HG02970 (cell line): ENCODE measurements around the gene CAV1.
"Not testable (repeated sequence)": the region's sequence is repeated elsewhere in the genome, so short reads cannot be mapped to it uniquely, and the experiment has no call there.

Experiments used
- ATAC-seq: cut with Tn5 transposase; IDR thresholded peaks from one replicate; pipeline ENCODE4 v1.9.1; 2021; ENCODE audit warnings: mild to moderate bottlenecking, moderate library complexity, moderate number of reproducible peaks; ENCODE audit not compliant: unreplicated experiment, low FRiP score

The CAV1 gene

GRCh38 chr7:116524609-116525297 is at the start of gene CAV1:
Gene CAV1, plus strand, starts transcription at chr7:116525036. Its CDS starts 27 bp downstream, at chr7:116525063.
- no peak for ATAC-seq

GRCh38 chr7:116477625-116478024 is 47.2 kb upstream of the CAV1 start:
- ATAC-seq = no peak

GRCh38 chr7:116478834-116479233 is 46.0 kb upstream of the CAV1 start:
- ATAC-seq = no peak

- ATAC-seq = no peak
These were observed 41.4 kb upstream of the CAV1 start for GRCh38 chr7:116483271-116483942.

- ATAC-seq = not testable (repeated sequence)
These were observed 40.4 kb upstream of the CAV1 start for GRCh38 chr7:116484389-116484788.

- ATAC-seq = no peak
These were observed 36.8 kb upstream of the CAV1 start for GRCh38 chr7:116487907-116488521.

GRCh38 chr7:116490351-116490750 is 34.5 kb upstream of the CAV1 start:
- no peak for ATAC-seq

GRCh38 chr7:116491887-116492653 is 32.8 kb upstream of the CAV1 start:
- no peak for ATAC-seq

GRCh38 chr7:116492654-116493109 is 32.2 kb upstream of the CAV1 start:
- ATAC-seq = no peak

- no peak for ATAC-seq
These were observed 31.4 kb upstream of the CAV1 start for GRCh38 chr7:116493449-116493848.

- no peak for ATAC-seq
These were observed 30.4 kb upstream of the CAV1 start for GRCh38 chr7:116494472-116494871.

- ATAC-seq = no peak
These were observed 29.1 kb upstream of the CAV1 start for GRCh38 chr7:116495736-116496135.

- ATAC-seq = no peak
These were observed 28.2 kb upstream of the CAV1 start for GRCh38 chr7:116496653-116497052.

- ATAC-seq = no peak
These were observed 27.1 kb upstream of the CAV1 start for GRCh38 chr7:116497708-116498107.

- ATAC-seq = no peak
These were observed 25.4 kb upstream of the CAV1 start, which contains the start of gene CAV2 for GRCh38 chr7:116499168-116500077. Gene CAV2, plus strand, starts transcription at chr7:116499738. Its CDS starts 44 bp downstream, at chr7:116499782.

- ATAC-seq = no peak
These were observed 24.6 kb upstream of the CAV1 start for GRCh38 chr7:116500078-116500853.

GRCh38 chr7:116501425-116502167 is 23.2 kb upstream of the CAV1 start:
- no peak for ATAC-seq
